CD4-positive, alpha-beta memory T cell (primary cell): ENCODE data around the gene PRRC2C. TPM values are rescaled to one million over a fixed set of nuclear protein-coding genes. Genes with fewer than 3 reads are reported as not detected.
"Not testable (repeated sequence)": the region's sequence is repeated elsewhere in the genome, so short reads cannot be mapped to it uniquely, and the experiment has no call there.

Source experiments
- CTCF ChIA-PET: fragments of 350-600 bp; sonication (Branson Sonifier 250); formaldehyde crosslinking; loops from one replicate; lab custom pipeline; 2021; ENCODE audit warnings: inconsistent platforms; ENCODE audit not compliant: partially characterized antibody; lab: Charles Lee
- POLR2A ChIA-PET: fragments of 350-600 bp; sonication (Branson Sonifier 250); formaldehyde crosslinking; loops from one replicate; lab custom pipeline; 2021; ENCODE audit not compliant: partially characterized antibody; lab: Charles Lee
- DNase-seq, 5 donors: peaks; one replicate each; pipeline versions ENCODE4 v3.0.0 to v3.0.0-alpha.2; 2020 to 2022; ENCODE audit warnings: mixed read lengths in 1 of 5
- H3K27ac ChIP-seq: one replicate; pipeline ENCODE4 v1.7.0; 2013; ENCODE audit warnings: low read depth, low read length
- H3K27me3 ChIP-seq: 2 replicates; pipeline ENCODE4 v1.7.0; 2013; ENCODE audit warnings: mild to moderate bottlenecking, low read length, moderate library complexity; ENCODE audit not compliant: insufficient read depth
- H3K36me3 ChIP-seq: 2 replicates; pipeline ENCODE4 v1.7.0; 2013; ENCODE audit warnings: mild to moderate bottlenecking, low read length, moderate library complexity; ENCODE audit not compliant: insufficient read depth
- H3K4me1 ChIP-seq: 2 replicates; pipeline ENCODE4 v1.7.0; 2013; ENCODE audit warnings: mild to moderate bottlenecking, low read length, moderate library complexity; ENCODE audit not compliant: insufficient read depth
- H3K4me3 ChIP-seq, 2 donors: one replicate each; pipeline ENCODE4 v1.7.0; 2013; ENCODE audit warnings: low read length in 2 of 2, mild to moderate bottlenecking in 1 of 2
- H3K9me3 ChIP-seq, 2 donors: one replicate each; pipeline ENCODE4 v1.7.0; 2013; ENCODE audit warnings: low read length in 2 of 2, control low read depth in 1 of 2; ENCODE audit not compliant: control insufficient read depth in 1 of 2
- H3K27ac Mint-ChIP-seq, 7 donors: one replicate each; pipeline ENCODE4 v1.8.0; 2020 to 2021; ENCODE audit warnings: mixed read lengths in 7 of 7, mild to moderate bottlenecking in 6 of 7, inconsistent platforms in 3 of 7, moderate library complexity in 3 of 7
- H3K27me3 Mint-ChIP-seq, 2 donors: one replicate each; pipeline ENCODE4 v1.8.0; 2020 to 2021; ENCODE audit warnings: mixed read lengths in 2 of 2
- H3K36me3 Mint-ChIP-seq, 2 donors: one replicate each; pipeline ENCODE4 v1.8.0; 2020 to 2021; ENCODE audit warnings: mixed read lengths in 2 of 2, inconsistent platforms in 1 of 2, mild to moderate bottlenecking in 1 of 2
- H3K4me1 Mint-ChIP-seq, 4 donors: one replicate each; pipeline ENCODE4 v1.8.0; 2020 to 2021; ENCODE audit warnings: mixed read lengths in 4 of 4, mild to moderate bottlenecking in 1 of 4
- H3K4me3 Mint-ChIP-seq, 8 donors: one replicate each; pipeline ENCODE4 v1.8.0; 2020 to 2021; ENCODE audit warnings: mixed read lengths in 8 of 8, mild to moderate bottlenecking in 7 of 8, moderate library complexity in 6 of 8, inconsistent platforms in 3 of 8
- H3K9me3 Mint-ChIP-seq, 8 donors: one replicate each; pipeline ENCODE4 v1.8.0; 2020 to 2021; ENCODE audit warnings: mixed read lengths in 8 of 8, mild to moderate bottlenecking in 5 of 8, inconsistent platforms in 3 of 8, moderate library complexity in 1 of 8
- intact Hi-C: fragments of 100-400 bp; cut with micrococcal nuclease; formaldehyde crosslinking; loops from one replicate; pipeline ENCODE4 v1.15.1; 2023
- polyA plus RNA-seq, 2 donors: library from polyadenylated mRNA; unstranded; fragments of 300-500 nt; fragmentation: Illumina TruSeq; gene quantifications; one replicate each; pipeline ENCODE4 v1.2.3, GENCODE V29; 2021
- total RNA-seq, 2 experiments: library from RNA; stranded (reverse); gene quantifications; one replicate each; pipeline ENCODE4 v1.2.3, GENCODE V29; 2021

PRRC2C gene
- total and polyA plus RNA-seq, 4 experiments from 2014 or later: 12.4 to 298 (median 201) TPM

- Histone ChIP-seq H3K27ac (no peak overlapping the region), H3K27me3 (no peaks in the 10 kb centered on the region), H3K4me1 (no peaks in the 10 kb centered on the region), H3K36me3 (no peaks in the 10 kb centered on the region), H3K9me3 (no peaks in the 10 kb centered on the region), H3K4me3 (no peak overlapping the region)
- H3K36me3 Mint-ChIP-seq: no peaks in the 10 kb centered on the region
- POLR2A ChIA-PET: no interaction called here
- peaks cover 0 to 2% (median 0%) of the 10 kb centered on the region in 8 donors for H3K9me3 Mint-ChIP-seq
- H3K4me3 Mint-ChIP-seq: no peak overlapping the region
- H3K4me1 Mint-ChIP-seq: no peaks in the 10 kb centered on the region
- intact Hi-C loops: no loop called here
- CTCF ChIA-PET: no interaction called here
- no peak for DNase-seq
- no peak overlapping the region for H3K27ac Mint-ChIP-seq
- H3K27me3 Mint-ChIP-seq: no peaks in the 10 kb centered on the region
Measured at GRCh38 chr1:171606402-171606941, 121.1 kb downstream of the PRRC2C start.

GRCh38 chr1:171610385-171610784 lies 125.1 kb downstream of the PRRC2C start:
- CTCF ChIA-PET: no interaction called here
- POLR2A ChIA-PET: no interaction called here
- Mint-ChIP-seq H3K27me3 (no peaks in the 10 kb centered on the region), H3K4me3 (no peak overlapping the region), H3K4me1 (no peaks in the 10 kb centered on the region), H3K27ac (no peak overlapping the region), H3K9me3 (peaks cover 0 to 2% (median 0%) of the 10 kb centered on the region in 8 donors), H3K36me3 (no peaks in the 10 kb centered on the region)
- no peak overlapping the region for H3K4me3 ChIP-seq
- no peaks in the 10 kb centered on the region for H3K36me3 ChIP-seq
- H3K4me1 ChIP-seq: no peaks in the 10 kb centered on the region
- DNase-seq: no peak
- H3K27ac ChIP-seq: no peak overlapping the region
- H3K9me3 ChIP-seq: no peaks in the 10 kb centered on the region
- intact Hi-C loops: no loop called here
- no peaks in the 10 kb centered on the region for H3K27me3 ChIP-seq

- Histone ChIP-seq H3K36me3 (no peaks in the 10 kb centered on the region), H3K4me1 (no peaks in the 10 kb centered on the region), H3K4me3 (no peak overlapping the region), H3K27me3 (no peaks in the 10 kb centered on the region), H3K9me3 (no peaks in the 10 kb centered on the region), H3K27ac (no peak overlapping the region)
- ChIA-PET POLR2A (no interaction called here), CTCF (no interaction called here)
- intact Hi-C loops: no loop called here
- H3K4me1 Mint-ChIP-seq: no peaks in the 10 kb centered on the region
- no peak for DNase-seq
- H3K36me3 Mint-ChIP-seq: no peaks in the 10 kb centered on the region
- peaks cover 0 to 2% (median 0%) of the 10 kb centered on the region in 8 donors for H3K9me3 Mint-ChIP-seq
- no peaks in the 10 kb centered on the region for H3K27me3 Mint-ChIP-seq
- no peak overlapping the region for H3K27ac Mint-ChIP-seq
- H3K4me3 Mint-ChIP-seq: no peak overlapping the region
Measured at GRCh38 chr1:171611306-171611705, 126.0 kb downstream of the PRRC2C start.

GRCh38 chr1:171613282-171613681 lies 128.0 kb downstream of the PRRC2C start:
- no peak for DNase-seq
- H3K4me3 Mint-ChIP-seq: no peak overlapping the region
- no peaks in the 10 kb centered on the region for H3K27me3 ChIP-seq
- H3K27ac Mint-ChIP-seq: no peak overlapping the region
- H3K36me3 ChIP-seq: no peaks in the 10 kb centered on the region
- H3K27me3 Mint-ChIP-seq: no peaks in the 10 kb centered on the region
- ChIA-PET CTCF (no interaction called here), POLR2A (no interaction called here)
- H3K9me3 Mint-ChIP-seq: peaks cover 0 to 5% (median 0%) of the 10 kb centered on the region in 8 donors
- intact Hi-C loops: no loop called here
- H3K4me1 ChIP-seq: no peaks in the 10 kb centered on the region
- H3K9me3 ChIP-seq: no peaks in the 10 kb centered on the region
- no peak overlapping the region for H3K27ac ChIP-seq
- no peak overlapping the region for H3K4me3 ChIP-seq
- H3K36me3 Mint-ChIP-seq: no peaks in the 10 kb centered on the region
- no peaks in the 10 kb centered on the region for H3K4me1 Mint-ChIP-seq

GRCh38 chr1:171615122-171615906 lies 130.0 kb downstream of the PRRC2C start:
- H3K4me1 ChIP-seq, H3K36me3 Mint-ChIP-seq, H3K36me3 ChIP-seq, CTCF ChIA-PET, H3K27me3 Mint-ChIP-seq, intact Hi-C loops, POLR2A ChIA-PET, H3K4me3 ChIP-seq, H3K4me3 Mint-ChIP-seq, H3K4me1 Mint-ChIP-seq, H3K9me3 ChIP-seq, H3K27ac Mint-ChIP-seq, DNase-seq, H3K9me3 Mint-ChIP-seq, H3K27me3 ChIP-seq, H3K27ac ChIP-seq: not testable (repeated sequence)

- DNase-seq: no peak
- no peak overlapping the region for H3K27ac Mint-ChIP-seq
- H3K36me3 Mint-ChIP-seq: no peaks in the 10 kb centered on the region
- POLR2A ChIA-PET: no interaction called here
- Histone ChIP-seq H3K9me3 (no peaks in the 10 kb centered on the region), H3K36me3 (no peaks in the 10 kb centered on the region), H3K27ac (no peak overlapping the region), H3K27me3 (no peaks in the 10 kb centered on the region), H3K4me1 (no peaks in the 10 kb centered on the region), H3K4me3 (no peak overlapping the region)
- no peaks in the 10 kb centered on the region for H3K4me1 Mint-ChIP-seq
- peaks cover 0 to 5% (median 0%) of the 10 kb centered on the region in 8 donors for H3K9me3 Mint-ChIP-seq
- intact Hi-C loops: no loop called here
- H3K4me3 Mint-ChIP-seq: no peak overlapping the region
- H3K27me3 Mint-ChIP-seq: no peaks in the 10 kb centered on the region
- CTCF ChIA-PET: no interaction called here
Measured at GRCh38 chr1:171616586-171616985, 131.3 kb downstream of the PRRC2C start.

GRCh38 chr1:171622152-171622462 lies 136.8 kb downstream of the PRRC2C start, which contains the start of gene MYOCOS:
MYOCOS (plus strand) TSS chr1:171622243; CDS start chr1:171623884, 1,641 bp downstream.
- ChIA-PET CTCF (interaction anchor here (1.9 kb wide), 1 partner anchor 23 kb away, joined by 6 read pairs; no protein-coding TSS in a partner anchor), POLR2A (no interaction called here)
- DNase-seq: no peak
- Mint-ChIP-seq H3K4me3 (no peak within 1 kb of the TSS), H3K27me3 (peaks cover 3 to 10% of the 10 kb centered on the region in 2 donors), H3K27ac (no peak within 1 kb of the TSS), H3K9me3 (peaks cover 0 to 2% (median 0%) of the 10 kb centered on the region in 8 donors), H3K4me1 (no peaks in the 10 kb centered on the region), H3K36me3 (no peaks in the 10 kb centered on the region)
- Histone ChIP-seq H3K36me3 (no peaks in the 10 kb centered on the region), H3K27ac (no peak within 1 kb of the TSS), H3K27me3 (no peaks in the 10 kb centered on the region), H3K9me3 (no peaks in the 10 kb centered on the region), H3K4me1 (no peaks in the 10 kb centered on the region), H3K4me3 (no peak within 1 kb of the TSS)
- intact Hi-C loops: no loop called here
